GM23248 (cell line): ENCODE data around the gene BDH2.

Experiments
- EZH2 ChIP-seq: fragments of 200-600 bp; sonication (generic); IDR thresholded peaks from 2 replicates; pipeline ENCODE4 v1.6.1; 2018; ENCODE audit warnings: antibody characterized with exemption, mild to moderate bottlenecking; ENCODE audit not compliant: insufficient read depth, poor library complexity, severe bottlenecking
- EZH2phosphoT487 ChIP-seq: fragments of 200-600 bp; sonication (generic); IDR thresholded peaks from 2 replicates; pipeline ENCODE4 v1.6.1; 2018; ENCODE audit warnings: antibody characterized with exemption, moderate library complexity, mild to moderate bottlenecking, low read depth; ENCODE audit not compliant: insufficient read depth

DNA sequence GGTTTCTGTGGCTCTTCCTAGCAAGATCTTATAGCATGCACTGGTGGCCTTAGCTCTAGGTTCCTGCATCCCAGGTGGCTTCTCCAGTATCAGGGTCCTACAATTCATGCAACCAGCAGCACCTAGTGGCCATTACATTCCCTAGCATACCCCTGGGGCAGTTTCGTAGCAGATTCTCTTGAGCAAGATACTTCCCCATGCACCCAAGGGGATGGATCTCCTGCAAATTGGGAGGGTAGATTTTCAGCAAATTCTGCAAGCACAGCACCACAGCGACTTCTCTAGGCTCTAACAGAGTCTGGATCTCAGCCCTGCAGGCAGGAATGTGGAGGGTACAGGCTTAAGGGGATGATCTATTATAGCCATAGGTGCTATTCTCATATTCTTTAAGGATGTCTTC, 67.1 kb downstream of the BDH2 start:
- no peak for TF ChIP-seq EZH2phosphoT487
- no peak for TF ChIP-seq EZH2
